DOHH2 (cell line): ENCODE data around the gene KIF18A.

Experiments
- EZH2phosphoT487 ChIP-seq: fragments of 200-600 bp; sonication (generic); IDR thresholded peaks from 2 replicates; pipeline ENCODE4 v1.6.1; 2017; ENCODE audit warnings: borderline replicate concordance, mild to moderate bottlenecking, antibody characterized with exemption, low read length, moderate library complexity, mixed read lengths
- TF ChIP-seq, protein P1 (sequence below): fragments of 200-600 bp; sonication (generic); IDR thresholded peaks from one replicate; pipeline ENCODE4 v1.5.1; 2014; ENCODE audit warnings: antibody characterized with exemption, mild to moderate bottlenecking, low read depth, low read length; ENCODE audit not compliant: poor library complexity, severe bottlenecking

DNA sequence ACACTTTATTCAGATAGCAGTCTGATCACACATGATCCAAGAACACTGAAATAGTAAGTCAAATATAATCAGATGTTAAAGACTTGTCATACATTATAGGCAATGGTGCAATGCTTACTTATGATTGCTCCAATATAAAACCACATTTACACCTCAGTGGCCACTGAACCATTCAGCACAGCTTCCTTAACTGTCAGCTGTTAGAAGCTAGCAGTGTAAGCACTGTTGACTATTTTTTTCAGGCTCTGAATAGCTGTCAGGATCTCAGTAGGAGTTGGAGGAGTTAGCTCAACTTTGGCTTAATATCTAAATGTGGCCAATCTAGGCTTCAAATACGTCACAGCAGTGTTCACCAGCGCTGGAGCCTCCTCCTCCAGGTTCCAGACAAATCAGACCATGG is 36.9 kb upstream of the KIF18A start:
- TF ChIP-seq, protein P1, sequence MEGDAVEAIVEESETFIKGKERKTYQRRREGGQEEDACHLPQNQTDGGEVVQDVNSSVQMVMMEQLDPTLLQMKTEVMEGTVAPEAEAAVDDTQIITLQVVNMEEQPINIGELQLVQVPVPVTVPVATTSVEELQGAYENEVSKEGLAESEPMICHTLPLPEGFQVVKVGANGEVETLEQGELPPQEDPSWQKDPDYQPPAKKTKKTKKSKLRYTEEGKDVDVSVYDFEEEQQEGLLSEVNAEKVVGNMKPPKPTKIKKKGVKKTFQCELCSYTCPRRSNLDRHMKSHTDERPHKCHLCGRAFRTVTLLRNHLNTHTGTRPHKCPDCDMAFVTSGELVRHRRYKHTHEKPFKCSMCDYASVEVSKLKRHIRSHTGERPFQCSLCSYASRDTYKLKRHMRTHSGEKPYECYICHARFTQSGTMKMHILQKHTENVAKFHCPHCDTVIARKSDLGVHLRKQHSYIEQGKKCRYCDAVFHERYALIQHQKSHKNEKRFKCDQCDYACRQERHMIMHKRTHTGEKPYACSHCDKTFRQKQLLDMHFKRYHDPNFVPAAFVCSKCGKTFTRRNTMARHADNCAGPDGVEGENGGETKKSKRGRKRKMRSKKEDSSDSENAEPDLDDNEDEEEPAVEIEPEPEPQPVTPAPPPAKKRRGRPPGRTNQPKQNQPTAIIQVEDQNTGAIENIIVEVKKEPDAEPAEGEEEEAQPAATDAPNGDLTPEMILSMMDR, result no peak
- TF ChIP-seq EZH2phosphoT487, result no peak
